HG03025 (cell line): Measurements from ENCODE around the gene SLC39A7.

Experiments
- ATAC-seq: cut with Tn5 transposase; IDR thresholded peaks from one replicate; pipeline ENCODE4 v1.9.1; 2021; ENCODE audit warnings: mild to moderate bottlenecking, moderate library complexity; ENCODE audit not compliant: unreplicated experiment, low FRiP score

The SLC39A7 gene

GRCh38 chr6:33169291-33170175, 31.1 kb upstream of the SLC39A7 start:
- no peak for ATAC-seq

- no peak for ATAC-seq
These were observed 30.3 kb upstream of the SLC39A7 start for GRCh38 chr6:33170176-33171015.

- no peak for ATAC-seq
These were observed 29.4 kb upstream of the SLC39A7 start for GRCh38 chr6:33171016-33171879.

GRCh38 chr6:33171880-33172687, 28.6 kb upstream of the SLC39A7 start:
- ATAC-seq: no peak

GRCh38 chr6:33172688-33173534, 27.8 kb upstream of the SLC39A7 start:
- ATAC-seq: no peak

- no peak for ATAC-seq
These were observed 27.0 kb upstream of the SLC39A7 start for GRCh38 chr6:33173535-33174180.

GRCh38 chr6:33174784-33175183, 25.9 kb upstream of the SLC39A7 start:
- ATAC-seq: no peak

GRCh38 chr6:33175436-33176069, 25.1 kb upstream of the SLC39A7 start:
- ATAC-seq: no peak

GRCh38 chr6:33176906-33177305, 23.8 kb upstream of the SLC39A7 start:
- no peak for ATAC-seq

- no peak for ATAC-seq
These were observed 22.9 kb upstream of the SLC39A7 start for GRCh38 chr6:33177552-33178446.

- ATAC-seq: no peak
These were observed 21.8 kb upstream of the SLC39A7 start for GRCh38 chr6:33178755-33179475.

- ATAC-seq: no peak
These were observed 19.5 kb upstream of the SLC39A7 start for GRCh38 chr6:33181141-33181540.

GRCh38 chr6:33183071-33183683, 17.5 kb upstream of the SLC39A7 start:
- no peak for ATAC-seq

GRCh38 chr6:33185190-33185589, 15.5 kb upstream of the SLC39A7 start:
- ATAC-seq: no peak

GRCh38 chr6:33185654-33186187, 14.9 kb upstream of the SLC39A7 start:
- no peak for ATAC-seq

- no peak for ATAC-seq
These were observed 12.9 kb upstream of the SLC39A7 start for GRCh38 chr6:33187809-33188208.
